Measurements from ENCODE around the gene CEP55. TPM values are rescaled to one million over a fixed set of nuclear protein-coding genes. Genes with fewer than 3 reads are reported as not detected.
"Not testable (repeated sequence)": the region's sequence is repeated elsewhere in the genome, so short reads cannot be mapped to it uniquely, and the experiment has no call there.

CEP55 gene
- total RNA-seq, 1 donor from 2014 or later, result 4.7 TPM

- H3K27me3 ChIP-seq (ENCODE audit: control insufficient read depth in 3 of 3, insufficient read depth in 3 of 3, low read length in 3 of 3), result no peaks in the 10 kb centered on the region
Observed at GRCh38 chr10:93541402-93542357, 45.3 kb downstream of the CEP55 start.

GRCh38 chr10:93542358-93542791, 46.0 kb downstream of the CEP55 start:
- Histone ChIP-seq H3K4me1 (ENCODE audit: control insufficient read depth in 3 of 3, insufficient read depth in 3 of 3, low read length in 3 of 3) (peaks cover 0 to 7% (median 6%) of the 10 kb centered on the region in 3 donors), H3K36me3 (ENCODE audit: control insufficient read depth in 3 of 3, insufficient read depth in 3 of 3, low read length in 3 of 3) (no peaks in the 10 kb centered on the region), H3K4me3 (ENCODE audit: low read length in 3 of 3) (peak overlapping the region; percentile 21 to 57 (median 45)), H3K27me3 (ENCODE audit: control insufficient read depth in 3 of 3, insufficient read depth in 3 of 3, low read length in 3 of 3) (no peaks in the 10 kb centered on the region), H3K9ac (ENCODE audit: low read depth in 1 of 3, low read length in 3 of 3) (no peak overlapping the region), H3K9me3 (ENCODE audit: control insufficient read depth in 3 of 3, low read length in 3 of 3) (no peaks in the 10 kb centered on the region), H3K27ac (ENCODE audit: low read depth, low read length) (no peak overlapping the region)

More at GRCh38 chr10:93541402-93542357, 45.3 kb downstream of the CEP55 start:
- H3K9me3 ChIP-seq (ENCODE audit: control insufficient read depth in 3 of 3, low read length in 3 of 3), result no peaks in the 10 kb centered on the region
- peak overlapping the region; percentile 21 to 57 (median 45) for H3K4me3 ChIP-seq (ENCODE audit: low read length in 3 of 3)
- H3K4me1 ChIP-seq (ENCODE audit: control insufficient read depth in 3 of 3, insufficient read depth in 3 of 3, low read length in 3 of 3), result peaks cover 0 to 7% (median 6%) of the 10 kb centered on the region in 3 donors
- H3K36me3 ChIP-seq (ENCODE audit: control insufficient read depth in 3 of 3, insufficient read depth in 3 of 3, low read length in 3 of 3), result no peaks in the 10 kb centered on the region
- no peak overlapping the region for H3K27ac ChIP-seq (ENCODE audit: low read depth, low read length)
- no peak overlapping the region for H3K9ac ChIP-seq (ENCODE audit: low read depth in 1 of 3, low read length in 3 of 3)

GRCh38 chr10:93546995-93547394, 50.6 kb downstream of the CEP55 start:
- not testable (repeated sequence) for H3K36me3 ChIP-seq (ENCODE audit: control insufficient read depth in 3 of 3, insufficient read depth in 3 of 3, low read length in 3 of 3); H3K4me1 ChIP-seq (ENCODE audit: control insufficient read depth in 3 of 3, insufficient read depth in 3 of 3, low read length in 3 of 3); H3K9me3 ChIP-seq (ENCODE audit: control insufficient read depth in 3 of 3, low read length in 3 of 3); H3K27me3 ChIP-seq (ENCODE audit: control insufficient read depth in 3 of 3, insufficient read depth in 3 of 3, low read length in 3 of 3); H3K27ac ChIP-seq (ENCODE audit: low read depth, low read length); H3K4me3 ChIP-seq (ENCODE audit: low read length in 3 of 3); H3K9ac ChIP-seq (ENCODE audit: low read depth in 1 of 3, low read length in 3 of 3)

- H3K4me1 ChIP-seq (ENCODE audit: control insufficient read depth in 3 of 3, insufficient read depth in 3 of 3, low read length in 3 of 3), result peaks cover 0 to 2% (median 0%) of the 10 kb centered on the region in 3 donors
- H3K36me3 ChIP-seq (ENCODE audit: control insufficient read depth in 3 of 3, insufficient read depth in 3 of 3, low read length in 3 of 3), result no peaks in the 10 kb centered on the region
- H3K27me3 ChIP-seq (ENCODE audit: control insufficient read depth in 3 of 3, insufficient read depth in 3 of 3, low read length in 3 of 3), result no peaks in the 10 kb centered on the region
- no peaks in the 10 kb centered on the region for H3K9me3 ChIP-seq (ENCODE audit: control insufficient read depth in 3 of 3, low read length in 3 of 3)
- H3K27ac ChIP-seq (ENCODE audit: low read depth, low read length), result no peak overlapping the region
- no peak overlapping the region for H3K9ac ChIP-seq (ENCODE audit: low read depth in 1 of 3, low read length in 3 of 3)
- no peak overlapping the region for H3K4me3 ChIP-seq (ENCODE audit: low read length in 3 of 3)
Observed at GRCh38 chr10:93547522-93547921, 51.1 kb downstream of the CEP55 start.

GRCh38 chr10:93548376-93549071, 52.1 kb downstream of the CEP55 start:
- no peak overlapping the region for H3K9ac ChIP-seq (ENCODE audit: low read depth in 1 of 3, low read length in 3 of 3)
- H3K9me3 ChIP-seq (ENCODE audit: control insufficient read depth in 3 of 3, low read length in 3 of 3), result no peaks in the 10 kb centered on the region
- H3K4me3 ChIP-seq (ENCODE audit: low read length in 3 of 3), result no peak overlapping the region
- H3K4me1 ChIP-seq (ENCODE audit: control insufficient read depth in 3 of 3, insufficient read depth in 3 of 3, low read length in 3 of 3), result no peaks in the 10 kb centered on the region
- no peak overlapping the region for H3K27ac ChIP-seq (ENCODE audit: low read depth, low read length)
- H3K36me3 ChIP-seq (ENCODE audit: control insufficient read depth in 3 of 3, insufficient read depth in 3 of 3, low read length in 3 of 3), result no peaks in the 10 kb centered on the region
- H3K27me3 ChIP-seq (ENCODE audit: control insufficient read depth in 3 of 3, insufficient read depth in 3 of 3, low read length in 3 of 3), result no peaks in the 10 kb centered on the region

- H3K27ac ChIP-seq (ENCODE audit: low read depth, low read length), result no peak overlapping the region
- no peak overlapping the region for H3K9ac ChIP-seq (ENCODE audit: low read depth in 1 of 3, low read length in 3 of 3)
- H3K9me3 ChIP-seq (ENCODE audit: control insufficient read depth in 3 of 3, low read length in 3 of 3), result no peaks in the 10 kb centered on the region
- H3K36me3 ChIP-seq (ENCODE audit: control insufficient read depth in 3 of 3, insufficient read depth in 3 of 3, low read length in 3 of 3), result no peaks in the 10 kb centered on the region
- H3K4me3 ChIP-seq (ENCODE audit: low read length in 3 of 3), result no peak overlapping the region
- H3K4me1 ChIP-seq (ENCODE audit: control insufficient read depth in 3 of 3, insufficient read depth in 3 of 3, low read length in 3 of 3), result no peaks in the 10 kb centered on the region
- H3K27me3 ChIP-seq (ENCODE audit: control insufficient read depth in 3 of 3, insufficient read depth in 3 of 3, low read length in 3 of 3), result no peaks in the 10 kb centered on the region
Observed at GRCh38 chr10:93550606-93551005, 54.2 kb downstream of the CEP55 start.

- Histone ChIP-seq H3K4me3 (ENCODE audit: low read length in 3 of 3) (no peak overlapping the region), H3K27me3 (ENCODE audit: control insufficient read depth in 3 of 3, insufficient read depth in 3 of 3, low read length in 3 of 3) (no peaks in the 10 kb centered on the region)
Observed at GRCh38 chr10:93552780-93553179, 56.4 kb downstream of the CEP55 start.

GRCh38 chr10:93553482-93554315, 57.3 kb downstream of the CEP55 start:
- Histone ChIP-seq H3K9me3 (ENCODE audit: control insufficient read depth in 3 of 3, low read length in 3 of 3) (no peaks in the 10 kb centered on the region), H3K27me3 (ENCODE audit: control insufficient read depth in 3 of 3, insufficient read depth in 3 of 3, low read length in 3 of 3) (no peaks in the 10 kb centered on the region), H3K9ac (ENCODE audit: low read depth in 1 of 3, low read length in 3 of 3) (no peak overlapping the region), H3K4me1 (ENCODE audit: control insufficient read depth in 3 of 3, insufficient read depth in 3 of 3, low read length in 3 of 3) (no peaks in the 10 kb centered on the region), H3K36me3 (ENCODE audit: control insufficient read depth in 3 of 3, insufficient read depth in 3 of 3, low read length in 3 of 3) (no peaks in the 10 kb centered on the region), H3K27ac (ENCODE audit: low read depth, low read length) (no peak overlapping the region), H3K4me3 (ENCODE audit: low read length in 3 of 3) (no peak overlapping the region)

More at GRCh38 chr10:93552780-93553179, 56.4 kb downstream of the CEP55 start:
- Histone ChIP-seq H3K4me1 (ENCODE audit: control insufficient read depth in 3 of 3, insufficient read depth in 3 of 3, low read length in 3 of 3) (no peaks in the 10 kb centered on the region), H3K27ac (ENCODE audit: low read depth, low read length) (no peak overlapping the region), H3K36me3 (ENCODE audit: control insufficient read depth in 3 of 3, insufficient read depth in 3 of 3, low read length in 3 of 3) (no peaks in the 10 kb centered on the region), H3K9ac (ENCODE audit: low read depth in 1 of 3, low read length in 3 of 3) (no peak overlapping the region), H3K9me3 (ENCODE audit: control insufficient read depth in 3 of 3, low read length in 3 of 3) (no peaks in the 10 kb centered on the region)

GRCh38 chr10:93554316-93554663, 57.9 kb downstream of the CEP55 start:
- Histone ChIP-seq H3K4me1 (ENCODE audit: control insufficient read depth in 3 of 3, insufficient read depth in 3 of 3, low read length in 3 of 3) (no peaks in the 10 kb centered on the region), H3K27me3 (ENCODE audit: control insufficient read depth in 3 of 3, insufficient read depth in 3 of 3, low read length in 3 of 3) (no peaks in the 10 kb centered on the region), H3K4me3 (ENCODE audit: low read length in 3 of 3) (no peak overlapping the region), H3K27ac (ENCODE audit: low read depth, low read length) (no peak overlapping the region), H3K36me3 (ENCODE audit: control insufficient read depth in 3 of 3, insufficient read depth in 3 of 3, low read length in 3 of 3) (no peaks in the 10 kb centered on the region), H3K9ac (ENCODE audit: low read depth in 1 of 3, low read length in 3 of 3) (no peak overlapping the region), H3K9me3 (ENCODE audit: control insufficient read depth in 3 of 3, low read length in 3 of 3) (no peaks in the 10 kb centered on the region)
